ENCODE data around the gene RAD23A. TPM values are rescaled to one million over a fixed set of nuclear protein-coding genes. Genes with fewer than 3 reads are reported as not detected.
A peak's percentile ranks its signal among the peaks of the same experiment; 100 is the strongest.

Gene RAD23A
- polyA plus RNA-seq, 2 of the 4 experiments (the other 2 are of a cell fraction), result 56.2 to 71.6 TPM

- 92% methylated on average over 2 of the region's 2 CpGs for WGBS (ENCODE audit: missing lambda C conversion rate)
- no peak for FAIRE-seq
These were observed 4.8 kb upstream of the RAD23A start for GRCh38 chr19:12940897-12941296.

GRCh38 chr19:12943437-12944044 lies 2.1 kb upstream of the RAD23A start:
- Histone ChIP-seq H3K27ac (no peak overlapping the region), H3K4me3 (no peak overlapping the region), H3K4me1 (peaks cover 28% of the 10 kb centered on the region), H3K4me2 (no peak overlapping the region), H3K9me3 (no peaks in the 10 kb centered on the region)
- TF ChIP-seq CEBPB (IDR thresholded peaks at IDR 0.05) (no peak), ZNF302 (CRISPR knock-in tag; IDR thresholded peaks at IDR 0.05) (no peak), NPAS2 (CRISPR knock-in tag; IDR thresholded peaks at IDR 0.05; ENCODE audit: borderline replicate concordance) (no peak), HMGXB4 (CRISPR knock-in tag; IDR thresholded peaks at IDR 0.05; ENCODE audit: borderline replicate concordance) (no peak), MYC (IDR thresholded peaks at IDR 0.05; ENCODE audit: borderline replicate concordance, low read length) (no peak), TFCP2L1 (CRISPR knock-in tag; IDR thresholded peaks at IDR 0.05) (no peak), POLR2A (IDR thresholded peaks at IDR 0.05; ENCODE audit: low read length) (no peak), CBX8 (IDR thresholded peaks at IDR 0.05) (no peak), HDAC2 (IDR thresholded peaks at IDR 0.05) (no peak), PHF8 (IDR thresholded peaks at IDR 0.05; ENCODE audit: borderline replicate concordance, low read depth) (no peak)
- FAIRE-seq, result no peak
- POLR2A ChIA-PET, result no interaction called here
- CTCF ChIA-PET, result no interaction called here
- ATAC-seq, result no peak
- DNase-seq (ENCODE audit: low read depth in 1 of 2, low spot score in 1 of 2), result no peak
- 94% methylated on average over 17 of the region's 18 CpGs for WGBS (ENCODE audit: missing lambda C conversion rate)

More at GRCh38 chr19:12940897-12941296, 4.8 kb upstream of the RAD23A start:
- H3K4me3 ChIP-seq, result no peak overlapping the region
- ATAC-seq, result no peak
- H3K27ac ChIP-seq, result peak overlapping the region in 1 of 2 experiments; percentile 97; a peak in 2 of 6 replicates
- CTCF ChIA-PET, result no interaction called here
- peaks cover 22% of the 10 kb centered on the region for H3K4me1 ChIP-seq
- DNase-seq (ENCODE audit: low read depth in 1 of 2, low spot score in 1 of 2), result no peak
- POLR2A ChIA-PET, result no interaction called here
- TF ChIP-seq KDM1A (IDR thresholded peaks at IDR 0.05; ENCODE audit: low read depth) (no peak), EHF (CRISPR knock-in tag; IDR thresholded peaks at IDR 0.05) (no peak), MAX (IDR thresholded peaks at IDR 0.05) (no peak), POLR2AphosphoS2 (conservative IDR thresholded peaks at IDR 0.05; ENCODE audit: low read length) (no peak), CHD2 (IDR thresholded peaks at IDR 0.05; ENCODE audit: low read length, partially characterized antibody) (no peak), CHD4 (IDR thresholded peaks at IDR 0.05; ENCODE audit: borderline replicate concordance) (no peak), NR3C1 (IDR thresholded peaks at IDR 0.05) (no peak), GATA3 (IDR thresholded peaks at IDR 0.05; ENCODE audit: borderline replicate concordance) (no peak), HDAC2 (IDR thresholded peaks at IDR 0.05) (no peak), PBX3 (IDR thresholded peaks at IDR 0.05) (no peak), REST (IDR thresholded peaks at IDR 0.05) (no peak), BCL3 (IDR thresholded peaks at IDR 0.05) (no peak)
- H3K4me2 ChIP-seq, result peak overlapping the region; percentile 99; the same call in 2 of the 3 replicates
- no peaks in the 10 kb centered on the region for H3K9me3 ChIP-seq

All from A549 (cell line).